Right lobe of liver (tissue), 4 donors: ENCODE measurements around the gene CDX1.

ENCODE experiments used
- POLR2A ChIP-seq: fragments of 450-650 bp; IDR thresholded peaks from one replicate; pipeline ENCODE4 v1.6.1; 2017; ENCODE audit warnings: antibody characterized with exemption, mild to moderate bottlenecking
- TF ChIP-seq, protein P1 (sequence below), 4 donors: fragments of 200-600 bp in 3 of 4; fragments of 450-650 bp in 1 of 4; IDR thresholded peaks; one replicate each; pipeline versions ENCODE4 v1.5.1 to v1.8.0; 2016 to 2022; ENCODE audit warnings: antibody characterized with exemption in 4 of 4, mild to moderate bottlenecking in 2 of 4
- donor health status: DM: no; HTN: no; CAD: no.
- donor health status: DM: no; HTN: no; CAD: no.
- donor health status: DM: no; HTN: yes; CAD: no.

DNA sequence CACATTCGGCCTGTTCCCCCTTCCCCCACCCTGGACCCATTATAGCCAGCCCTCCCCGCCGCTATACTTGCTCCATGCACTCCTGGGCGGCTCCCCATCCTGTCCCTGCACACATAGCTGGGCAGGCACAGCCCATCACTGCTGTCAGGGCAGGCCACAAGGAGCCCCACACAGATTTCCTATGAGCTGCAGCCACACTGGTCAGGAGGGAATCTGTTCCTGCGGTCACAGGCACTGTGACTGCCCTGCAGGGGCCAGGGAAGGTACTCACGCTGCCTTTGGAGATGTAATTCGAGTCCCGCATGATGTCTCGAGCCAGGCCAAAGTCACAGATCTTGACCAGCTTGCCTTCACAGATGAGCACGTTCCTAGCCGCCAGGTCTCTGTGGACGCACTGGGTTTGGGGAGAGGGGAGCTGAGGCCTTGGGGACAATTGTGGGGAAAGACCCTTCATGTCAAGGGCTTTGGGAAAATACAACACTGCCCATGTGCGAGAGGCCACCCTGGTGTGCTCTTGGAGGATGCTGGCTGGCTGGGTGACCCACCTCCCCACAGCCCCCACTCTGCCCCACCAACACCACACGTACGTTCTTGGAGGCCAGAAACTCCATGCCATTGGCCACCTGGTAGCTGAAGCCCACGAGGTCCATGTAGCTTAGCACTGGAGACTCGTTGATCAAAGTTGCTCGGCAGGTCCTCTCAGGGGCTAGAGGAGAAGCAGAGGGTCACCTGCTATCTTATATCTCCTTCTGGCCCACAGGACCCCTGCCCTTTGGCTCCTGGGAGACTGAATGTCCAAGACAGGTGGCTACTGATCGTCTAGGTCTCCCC lies 45.7 kb upstream of the CDX1 start:
- no peak for TF ChIP-seq POLR2A
- TF ChIP-seq, protein P1, sequence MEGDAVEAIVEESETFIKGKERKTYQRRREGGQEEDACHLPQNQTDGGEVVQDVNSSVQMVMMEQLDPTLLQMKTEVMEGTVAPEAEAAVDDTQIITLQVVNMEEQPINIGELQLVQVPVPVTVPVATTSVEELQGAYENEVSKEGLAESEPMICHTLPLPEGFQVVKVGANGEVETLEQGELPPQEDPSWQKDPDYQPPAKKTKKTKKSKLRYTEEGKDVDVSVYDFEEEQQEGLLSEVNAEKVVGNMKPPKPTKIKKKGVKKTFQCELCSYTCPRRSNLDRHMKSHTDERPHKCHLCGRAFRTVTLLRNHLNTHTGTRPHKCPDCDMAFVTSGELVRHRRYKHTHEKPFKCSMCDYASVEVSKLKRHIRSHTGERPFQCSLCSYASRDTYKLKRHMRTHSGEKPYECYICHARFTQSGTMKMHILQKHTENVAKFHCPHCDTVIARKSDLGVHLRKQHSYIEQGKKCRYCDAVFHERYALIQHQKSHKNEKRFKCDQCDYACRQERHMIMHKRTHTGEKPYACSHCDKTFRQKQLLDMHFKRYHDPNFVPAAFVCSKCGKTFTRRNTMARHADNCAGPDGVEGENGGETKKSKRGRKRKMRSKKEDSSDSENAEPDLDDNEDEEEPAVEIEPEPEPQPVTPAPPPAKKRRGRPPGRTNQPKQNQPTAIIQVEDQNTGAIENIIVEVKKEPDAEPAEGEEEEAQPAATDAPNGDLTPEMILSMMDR (IDR thresholded peaks at IDR 0.05), result no peak
